Heart left ventricle (tissue), 13 donors: ENCODE measurements around the gene ELAVL2.

Source experiments
- POLR2A ChIP-seq, 2 donors: fragments of 450-650 bp; IDR thresholded peaks; one replicate each; pipeline ENCODE4 v1.6.1; 2017; ENCODE audit warnings: antibody characterized with exemption in 2 of 2, mild to moderate bottlenecking in 2 of 2, moderate library complexity in 2 of 2
- TF ChIP-seq, protein P1 (sequence below), 12 donors: fragments of 200-600 bp; sonication (generic) in 4 of 12; IDR thresholded peaks; one replicate each; pipeline versions ENCODE4 v1.5.0 to v1.8.0; 2018 to 2022; ENCODE audit warnings: antibody characterized with exemption in 12 of 12, mild to moderate bottlenecking in 5 of 12
- donor health status: ischemic (EF 13 %, LVEDD 7.1; RV severe dilation, severe dysfunction).
- donor health status: DM: no; HTN: yes; CAD: no.
- donor health status: DM: no; HTN: no; CAD: no.
- donor health status: ischemic (EF 25% LVEDD 6.9; RV normal size, moderate dysfunction).
- donor health status: ischemic (EF 25% LVEDD 5.7; RV mildly dilated, moderate dysfunction).
- donor health status: ischemic (EF 35%, LVEDD 5.7; RV mildly dilated, moderate dysfunction).
- donor health status: nonischemic (EF 11% LVEDD 7.7; RV severe dilation, severe dysfunction).
- donor health status: DM: yes; HTN: yes; CAD: no.
- donor health status: PGD.
- donor health status: ischemic (EF 29% LVEDD 5.4; RV normal size, mild dysfunction).
- donor health status: nonischemic (EF 23%, LVEDD 6.1; RV moderate dilation, normal function).

DNA sequence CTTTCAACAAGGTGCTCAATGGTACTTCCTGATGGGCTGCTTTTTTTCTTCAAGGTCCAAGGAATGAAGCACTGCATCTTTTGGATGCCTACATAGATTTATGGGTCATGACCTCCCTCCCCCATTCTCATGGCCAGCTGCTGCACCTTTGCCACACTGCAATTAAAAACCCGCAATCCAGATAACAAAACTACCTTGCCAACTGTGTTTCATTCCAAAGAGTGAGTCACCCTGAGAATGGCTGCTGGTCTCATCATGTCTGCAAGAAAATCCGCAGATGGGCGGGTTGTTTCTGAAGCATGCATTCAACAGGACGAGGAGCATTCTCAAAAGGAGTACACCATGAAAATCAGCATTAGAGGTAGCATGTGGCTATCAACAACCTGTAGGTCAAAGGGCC is 139.8 kb downstream of the ELAVL2 start:
- TF ChIP-seq, protein P1, sequence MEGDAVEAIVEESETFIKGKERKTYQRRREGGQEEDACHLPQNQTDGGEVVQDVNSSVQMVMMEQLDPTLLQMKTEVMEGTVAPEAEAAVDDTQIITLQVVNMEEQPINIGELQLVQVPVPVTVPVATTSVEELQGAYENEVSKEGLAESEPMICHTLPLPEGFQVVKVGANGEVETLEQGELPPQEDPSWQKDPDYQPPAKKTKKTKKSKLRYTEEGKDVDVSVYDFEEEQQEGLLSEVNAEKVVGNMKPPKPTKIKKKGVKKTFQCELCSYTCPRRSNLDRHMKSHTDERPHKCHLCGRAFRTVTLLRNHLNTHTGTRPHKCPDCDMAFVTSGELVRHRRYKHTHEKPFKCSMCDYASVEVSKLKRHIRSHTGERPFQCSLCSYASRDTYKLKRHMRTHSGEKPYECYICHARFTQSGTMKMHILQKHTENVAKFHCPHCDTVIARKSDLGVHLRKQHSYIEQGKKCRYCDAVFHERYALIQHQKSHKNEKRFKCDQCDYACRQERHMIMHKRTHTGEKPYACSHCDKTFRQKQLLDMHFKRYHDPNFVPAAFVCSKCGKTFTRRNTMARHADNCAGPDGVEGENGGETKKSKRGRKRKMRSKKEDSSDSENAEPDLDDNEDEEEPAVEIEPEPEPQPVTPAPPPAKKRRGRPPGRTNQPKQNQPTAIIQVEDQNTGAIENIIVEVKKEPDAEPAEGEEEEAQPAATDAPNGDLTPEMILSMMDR (IDR thresholded peaks at IDR 0.05): no peak
- no peak for TF ChIP-seq POLR2A (IDR thresholded peaks at IDR 0.05)
